ENCODE results near the gene FYB1. TPM values are rescaled to one million over a fixed set of nuclear protein-coding genes. Genes with fewer than 3 reads are reported as not detected.

Gene FYB1
- total and polyA plus RNA-seq, 2 of the 4 experiments (the other 2 are of a cell fraction) = not detected

GRCh38 chr5:39072925-39073766 is 146.2 kb downstream of the FYB1 start:
- Histone ChIP-seq H3K27ac (ENCODE audit: insufficient read depth, low read length) (peak overlapping the region; percentile 96), H4K91ac (ENCODE audit: insufficient read depth, low read depth, low read length) (0 out of 2 replicates have a peak overlapping the region, but pooled peaks have one; percentile 2), H3K56ac (ENCODE audit: extremely low read depth, insufficient read depth, low read length) (peak overlapping the region; percentile 71), H3K27me3 (ENCODE audit: control insufficient read depth, insufficient read depth, low read length) (no peaks in the 10 kb centered on the region), H3K4me1 (ENCODE audit: control insufficient read depth, insufficient read depth, low read length) (no peaks in the 10 kb centered on the region), H4K5ac (ENCODE audit: low read depth, low read length) (peak overlapping the region; percentile 35), H2BK15ac (ENCODE audit: low read depth, low read length) (peak overlapping the region; percentile 7; the same call in 1 of the 3 replicates), H3K18ac (ENCODE audit: low read depth, low read length) (peak overlapping the region; percentile 75), H2AFZ (replicated peaks; ENCODE audit: low read length, poor library complexity) (peak overlapping the region; percentile 95), H2AK5ac (ENCODE audit: low read depth, low read length) (peak overlapping the region; percentile 41; the same call in 1 of the 2 replicates), H3K9me3 (ENCODE audit: control insufficient read depth, insufficient read depth, low read length) (no peaks in the 10 kb centered on the region), H3K79me1 (ENCODE audit: low read depth in 1 of 2, low read length in 2 of 2) (peaks cover 10 to 25% of the 10 kb centered on the region in 2 experiments), H3K36me3 (ENCODE audit: control insufficient read depth, insufficient read depth, low read length) (0 out of 2 replicates have a peak, but pooled peaks cover 1% of the 10 kb centered on the region), H4K20me1 (ENCODE audit: insufficient read depth, low read length) (peaks cover 27% of the 10 kb centered on the region; the same call in 1 of the 2 replicates), H3K9me1 (ENCODE audit: insufficient read depth, low read length) (no peaks in the 10 kb centered on the region), H4K8ac (ENCODE audit: low read depth in 2 of 2, low read length in 2 of 2) (peak overlapping the region in 1 of 2 experiments; percentile 35; a peak in 2 of 4 replicates), H2BK5ac (ENCODE audit: low read depth, low read length, poor library complexity, severe bottlenecking) (peak overlapping the region; percentile 73), H3K14ac (replicated peaks; ENCODE audit: low read depth, low read length) (peak overlapping the region; percentile 17), H3K23ac (ENCODE audit: low read depth, low read length) (peak overlapping the region; percentile 68; the same call in 1 of the 2 replicates), H3K4ac (ENCODE audit: low read depth, low read length) (peak overlapping the region; percentile 51), H2BK20ac (ENCODE audit: low read depth, low read length) (no peak overlapping the region), H3K9ac (ENCODE audit: low read depth, low read length) (peak overlapping the region; percentile 92), H3K4me3 (ENCODE audit: insufficient read depth, low read depth, low read length) (peak overlapping the region; percentile 97), H3K4me2 (ENCODE audit: low read depth, low read length) (peak overlapping the region; percentile 88), H2AK9ac (replicated peaks; ENCODE audit: low read depth, low read length, poor library complexity) (peak overlapping the region; percentile 83), H2BK120ac (ENCODE audit: low read depth, low read length) (peak overlapping the region; percentile 27)
- intact Hi-C loops (cut with micrococcal nuclease) (loop anchor here (10.0 kb wide), 1 partner anchor 228 kb away; the partner anchor contains the start of gene OSMR), in situ Hi-C loops (cut with MboI; ENCODE audit: low sequenced_read_pairs) (no loop called here), dilution Hi-C loops (cut with HindIII; ENCODE audit: low sequenced_read_pairs, unreplicated experiment) (no loop called here)
- TSS peak; percentile 33 for BruUV-seq (replicated peaks)
- 2% methylated on average over 9 of the region's 27 CpGs; no CpG with 5 or more reads in 1 of the 2 experiments for WGBS, 2 experiments (ENCODE audit: extremely low coverage in 2 of 2, insufficient read length in 1 of 2)
- DNase-seq (peak; percentile 45), ATAC-seq (ENCODE audit: low read depth) (peak; percentile 16)
- CTCF ChIA-PET = interaction anchor here (0.9 kb wide), 1 partner anchor 11 kb away, joined by 7 read pairs; no protein-coding TSS in a partner anchor
- POLR2A ChIA-PET (ENCODE audit: unreplicated experiment) = no interaction called here
- no peak for TF ChIP-seq RFX5 (IDR thresholded peaks at IDR 0.05; ENCODE audit: low read depth, low read length)
- TF ChIP-seq CEBPB (IDR thresholded peaks at IDR 0.05; ENCODE audit: low read depth, low read length) = no peak
- no peak for TF ChIP-seq BHLHE40 (IDR thresholded peaks at IDR 0.05; ENCODE audit: low read depth, low read length)
- TF ChIP-seq FOS (IDR thresholded peaks at IDR 0.05; ENCODE audit: low read depth, low read length) = no peak
- no peak for TF ChIP-seq NFE2L2 (IDR thresholded peaks at IDR 0.05; ENCODE audit: low read depth, low read length)
